K562 (cell line): ENCODE data around the gene CEBPE. TPM values are rescaled to one million over a fixed set of nuclear protein-coding genes. Genes with fewer than 3 reads are reported as not detected.
A peak's percentile ranks its signal among the peaks of the same experiment; 100 is the strongest.

Source experiments
- ATAC-seq: fragments of 200-7000 bp; cut with Tn5 transposase; 3 replicates; pipeline ENCODE4 v1.9.1; 2020; ENCODE audit warnings: moderate library complexity
- BruUV-seq: library from RNA; stranded (reverse); fragments of 400-500 nt; replicated peaks from 2 replicates; lab custom pipeline; 2021; lab: Mats Ljungman, UMichigan
- CTCF ChIA-PET: fragments of 300-600 bp; formaldehyde crosslinking; extraction: SDS; loops from one replicate; lab custom pipeline; 2021; ENCODE audit warnings: low intra/inter-chr PET ratio; lab: Yijun Ruan, JAX
- POLR2A ChIA-PET: fragments of 300-600, 350-650 bp; sonication (Branson Sonifier 250); formaldehyde crosslinking; extraction: SDS; loops from one replicate; lab custom pipeline; 2021; ENCODE audit warnings: antibody characterized with exemption, inconsistent platforms; lab: Yijun Ruan, JAX
- DNase-seq, 4 experiments: peaks; one replicate each; pipeline versions ENCODE4 v3.0.0 to v3.0.0-alpha.2; 2011 to 2018; ENCODE audit warnings: low spot score in 3 of 4, mixed read lengths in 3 of 4; ENCODE audit errors: extremely low read depth in 1 of 4
- FAIRE-seq: peaks from 2 replicates; lab custom pipeline; 2011; peaks lifted over from hg19 to GRCh38; lab: Jason Lieb, UNC
- H2AFZ ChIP-seq: 2 replicates; pipeline ENCODE4 v1.6.0; 2011; ENCODE audit warnings: low read depth, low read length, control low read depth, inconsistent platforms
- H3K27ac ChIP-seq: fragments of 200-600 bp; 3 replicates; pipeline ENCODE4 v1.8.0; 2011; ENCODE audit warnings: low read depth, mild to moderate bottlenecking, control low read depth, inconsistent platforms, low read length, moderate library complexity, mixed read lengths; ENCODE audit errors: extremely low read depth
- H3K27me3 ChIP-seq, 2 experiments: fragments of 300-600 bp in 1 of 2; 2 replicates in 1 of 2; 3 replicates in 1 of 2; pipeline versions ENCODE4 v1.6.0 to v1.8.0; 2011; ENCODE audit warnings: inconsistent platforms in 2 of 2, low read length in 2 of 2, mild to moderate bottlenecking in 1 of 2, mixed read lengths in 1 of 2, moderate library complexity in 1 of 2; ENCODE audit not compliant: control insufficient read depth in 2 of 2, insufficient read depth in 2 of 2
- H3K36me3 ChIP-seq: fragments of 300-600 bp; 3 replicates; pipeline ENCODE4 v1.8.0; 2011; ENCODE audit warnings: mild to moderate bottlenecking, low read length, inconsistent platforms; ENCODE audit not compliant: control insufficient read depth, insufficient read depth
- H3K4me1 ChIP-seq, 2 experiments: fragments of 200-600 bp in 1 of 2; replicated peaks in 1 of 2; 2 replicates in 1 of 2; 3 replicates in 1 of 2; pipeline versions ENCODE4 v1.5.1 to v1.8.0; 2011; ENCODE audit warnings: inconsistent platforms in 2 of 2, low read length in 2 of 2, mild to moderate bottlenecking in 1 of 2, mixed read lengths in 1 of 2, moderate library complexity in 1 of 2; ENCODE audit not compliant: control insufficient read depth in 2 of 2, insufficient read depth in 2 of 2
- H3K4me2 ChIP-seq: 2 replicates; pipeline ENCODE4 v1.6.1; 2011; ENCODE audit warnings: low read length, control low read depth, inconsistent platforms, mixed read lengths; ENCODE audit not compliant: insufficient read depth
- H3K4me3 ChIP-seq: fragments of 200-600 bp; sonication (generic), shearing (Covaris generic); 2 replicates; pipeline ENCODE4 v1.5.1; 2016; ENCODE audit warnings: control low read depth, inconsistent platforms
- H3K79me2 ChIP-seq: fragments of 200-600 bp; 3 replicates; pipeline ENCODE4 v1.8.0; 2011; ENCODE audit warnings: low read length, inconsistent platforms; ENCODE audit not compliant: control insufficient read depth, insufficient read depth
- H3K9ac ChIP-seq, 2 experiments: 2 replicates each; pipeline versions ENCODE4 v1.6.0 to v1.6.1; 2011; ENCODE audit warnings: low read depth in 2 of 2, low read length in 2 of 2, control low read depth in 1 of 2, inconsistent platforms in 1 of 2, mild to moderate bottlenecking in 1 of 2, mixed read lengths in 1 of 2; ENCODE audit not compliant: insufficient read depth in 1 of 2
- H3K9me1 ChIP-seq: one replicate; pipeline ENCODE4 v1.6.0; 2011; ENCODE audit warnings: inconsistent platforms, mild to moderate bottlenecking, low read length, moderate library complexity; ENCODE audit not compliant: control insufficient read depth, insufficient read depth
- H3K9me3 ChIP-seq: replicated peaks from 2 replicates; pipeline ENCODE4 v1.5.1; 2011; ENCODE audit warnings: low read depth, low read length, inconsistent platforms; ENCODE audit not compliant: control insufficient read depth, insufficient read depth
- H4K20me1 ChIP-seq: replicated peaks from 2 replicates; pipeline ENCODE4 v1.6.1; 2011; ENCODE audit warnings: low read length, inconsistent platforms, mixed read lengths; ENCODE audit not compliant: control insufficient read depth, insufficient read depth
- ZC3H8 ChIP-seq: fragments of 450-650 bp; IDR thresholded peaks from 2 replicates; pipeline ENCODE4 v1.6.1; 2017
- ZFX ChIP-seq: sonication (generic); formaldehyde crosslinking; IDR thresholded peaks from 2 replicates; pipeline ENCODE4 v1.8.0; 2022; ENCODE audit warnings: mild to moderate bottlenecking, missing genetic modification reagents, moderate library complexity
- ZNF121 ChIP-seq: sonication (generic); formaldehyde crosslinking; conservative IDR thresholded peaks from 2 replicates; pipeline ENCODE4 v1.8.0; 2022; ENCODE audit warnings: missing genetic modification reagents
- WGBS: fragments of 100-300 bp; shearing (Covaris generic); methylation state at CpG from one replicate; pipeline ENCODE4 v1.1.6; 2016; ENCODE audit warnings: low coverage, mixed read lengths; ENCODE audit not compliant: insufficient coverage; ENCODE audit errors: missing lambda C conversion rate; 5-methylcytosine and 5-hydroxymethylcytosine counted together
- in situ Hi-C: fragments of 300-500 bp; cut with MboI; formaldehyde crosslinking; loops from 4 replicates; pipeline ENCODE4 v1.15.0; 2018; ENCODE audit warnings: inconsistent platforms, mixed read lengths
- intact Hi-C: fragments of 100-400 bp; cut with micrococcal nuclease; formaldehyde crosslinking; loops from 2 replicates; pipeline ENCODE4 v1.14.2; 2022
- polyA plus RNA-seq, 8 experiments: library from polyadenylated mRNA; depleted of rRNA in 4 of 8; stranded (reverse) in 5 of 8; unstranded in 3 of 8; fragments of >200 nt; fragmentation: Nextera tagmentation in 2 of 8; fragmentation: Illumina TruSeq in 1 of 8; extraction: Ambion mirVana in 2 of 8; extraction: Trizol in 1 of 8; gene quantifications; 2 replicates each; pipeline versions ENCODE4 v1.2.1 to v1.2.3, GENCODE V29; 2011 to 2014; ENCODE audit warnings: inconsistent platforms in 1 of 8, missing spikeins in 1 of 8
- total RNA-seq, 7 experiments: library from RNA; depleted of rRNA in 6 of 7; stranded (reverse); fragments of >200 nt in 6 of 7; fragmentation: Illumina TruSeq in 2 of 7; extraction: Trizol in 2 of 7; gene quantifications; 2 replicates each; pipeline versions ENCODE4 v1.2.1 to v1.2.3, GENCODE V29; 2011 to 2021; ENCODE audit warnings: low replicate concordance in 1 of 7

CEBPE gene
- total and polyA plus RNA-seq, 9 of the 15 experiments (the other 6 are each of a cell fraction or from before 2014, with no cell fraction given): 0.09 to 0.15 (median 0.13) TPM; not detected in 6

DNA sequence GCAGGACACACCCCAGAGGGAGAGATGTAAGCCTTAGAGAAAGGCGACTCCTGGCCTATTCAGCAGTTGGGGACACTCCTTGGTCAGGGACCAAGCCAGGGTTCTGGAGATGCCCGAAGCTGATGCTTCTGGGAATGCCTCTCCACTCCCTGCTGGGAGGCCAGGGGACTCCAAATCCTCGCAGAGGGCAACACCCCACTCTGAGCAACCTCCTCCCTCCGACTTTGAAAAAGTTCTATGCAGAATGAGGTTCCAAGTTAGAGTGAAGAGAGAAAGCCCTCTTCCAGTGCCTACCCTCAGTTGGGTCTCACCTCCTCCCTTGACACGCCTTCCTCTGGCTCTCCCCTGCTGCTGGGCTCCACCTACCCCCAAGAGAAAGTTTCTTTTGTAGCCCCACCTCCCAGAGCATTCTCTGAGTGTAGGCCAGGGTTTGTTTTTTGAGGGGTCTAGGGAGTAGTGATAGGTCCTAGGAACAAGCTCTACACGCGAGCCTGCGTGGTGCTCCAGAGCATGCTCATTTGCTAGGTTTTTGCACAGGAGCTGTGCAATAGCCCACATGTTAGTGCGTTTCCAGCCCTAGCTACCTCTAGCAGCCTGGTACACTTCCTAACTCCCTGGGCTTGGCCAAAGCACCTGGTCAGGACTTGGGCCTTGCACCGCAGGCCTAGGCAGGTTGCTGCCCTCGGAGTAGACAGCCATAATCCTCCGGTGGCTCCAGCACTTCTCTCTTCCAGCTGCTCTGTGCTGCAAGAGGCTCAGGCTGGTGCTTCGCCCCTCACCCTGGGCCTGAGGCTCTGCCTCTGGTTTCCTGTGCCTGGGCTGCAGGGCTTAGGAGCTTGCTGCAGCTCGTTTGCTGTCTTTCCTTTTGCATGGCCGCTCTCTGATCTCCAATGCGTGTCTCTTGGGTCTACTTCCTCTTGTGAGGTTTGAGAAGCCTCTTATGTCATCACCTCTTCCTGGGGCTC lies 590 bp upstream of the CEBPE start:
- no peak overlapping the region for H3K4me3 ChIP-seq
- BruUV-seq: no TSS peak
- H3K9me1 ChIP-seq: no peaks in the 10 kb centered on the region
- TF ChIP-seq ZC3H8: no peak
- TF ChIP-seq ZNF121 (CRISPR knock-in tag): 0 out of 2 replicates have a peak, but pooled peaks have one; percentile 13
- TF ChIP-seq ZFX (CRISPR knock-in tag): 0 out of 2 replicates have a peak, but pooled peaks have one; percentile 28
- peaks cover 3% of the 10 kb centered on the region; the same call in 1 of the 2 replicates for H4K20me1 ChIP-seq
- 60% methylated on average over 15 of the region's 16 CpGs for WGBS
- no peaks in the 10 kb centered on the region for H3K79me2 ChIP-seq
- intact Hi-C loops: loop anchor here (1.0 to 5.0 kb wide), 5 partner anchors 27 to 443 kb away; partner anchors contain the start of gene PPP1R3E
- H3K9me3 ChIP-seq: no peaks in the 10 kb centered on the region
- H3K27me3 ChIP-seq: peaks cover 0 to 8% of the 10 kb centered on the region in 2 experiments; a peak in 3 of 5 replicates
- no peak for FAIRE-seq
- DNase-seq: no peak
- no peak for ATAC-seq
- H2AFZ ChIP-seq: peak overlapping the region; percentile 33; the same call in 1 of the 2 replicates
- peaks cover 51 to 56% of the 10 kb centered on the region in 2 experiments for H3K4me1 ChIP-seq
- H3K27ac ChIP-seq: no peak overlapping the region
- H3K4me2 ChIP-seq: peak overlapping the region; percentile 51; the same call in 1 of the 2 replicates
- CTCF ChIA-PET: interaction anchor here (0.6 to 7.4 kb wide), 17 partner anchors 10 to 266 kb away, joined by 3 to 310 read pairs (median 5); partner anchors contain the start of genes PABPN1, PPP1R3E and SLC7A8
- in situ Hi-C loops: loop anchor here (5.0 kb wide), 1 partner anchor 68 kb away; no protein-coding TSS in a partner anchor
- H3K36me3 ChIP-seq: no peaks in the 10 kb centered on the region
- H3K9ac ChIP-seq: peak overlapping the region in 1 of 2 experiments; percentile 2; a peak in 1 of 4 replicates
- POLR2A ChIA-PET: interaction anchor here (0.9 to 1.5 kb wide), 7 partner anchors 18 to 260 kb away, joined by 3 to 9 read pairs (median 4); no protein-coding TSS in a partner anchor
